OCI-LY7 (cell line): ENCODE results near the gene NBL1.

ENCODE experiments used
- CTCF ChIP-seq: fragments of 200-600 bp; sonication (generic); conservative IDR thresholded peaks from 2 replicates; pipeline ENCODE4 v1.5.1; 2014; ENCODE audit warnings: mild to moderate bottlenecking, antibody characterized with exemption, low read length, moderate library complexity, mixed read lengths
- EZH2phosphoT487 ChIP-seq: fragments of 200-600 bp; sonication (generic); IDR thresholded peaks from 2 replicates; pipeline ENCODE4 v1.6.1; 2018; ENCODE audit warnings: low read depth, borderline replicate concordance, mild to moderate bottlenecking, mixed run types, antibody characterized with exemption, low read length, moderate library complexity, mixed read lengths

DNA sequence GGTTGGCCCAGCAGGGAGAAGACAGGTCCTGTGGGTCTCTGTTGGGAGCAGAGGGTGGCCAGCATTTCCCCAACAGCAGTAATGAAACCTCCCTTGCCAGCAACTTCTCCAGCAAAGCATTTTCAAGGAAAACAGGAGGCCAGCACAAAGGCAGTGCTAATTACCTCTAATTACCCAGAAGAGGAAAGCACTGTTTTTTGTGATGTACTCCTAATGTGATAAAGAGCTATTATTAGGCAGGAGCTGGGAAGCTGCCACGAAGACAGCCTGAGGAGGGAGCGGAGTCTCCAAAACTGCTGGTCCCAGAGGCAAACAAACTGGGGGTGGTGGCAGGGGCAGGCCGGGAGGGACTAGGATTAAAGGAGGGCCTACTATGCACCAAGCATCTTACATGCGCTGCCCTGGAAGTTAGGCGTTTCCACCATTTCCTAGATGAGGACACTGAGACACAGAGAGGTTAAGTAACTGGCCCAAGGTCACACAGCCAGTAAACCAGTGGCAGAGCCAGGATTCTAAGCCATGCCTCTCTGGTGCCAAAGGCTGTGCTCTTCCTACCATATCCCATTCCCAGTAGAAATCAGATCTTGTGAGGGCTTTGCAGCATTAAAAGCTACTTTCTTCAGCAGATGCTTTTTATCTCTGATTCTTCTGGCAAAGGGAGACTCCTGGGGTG is 45.1 kb downstream of the NBL1 start:
- TF ChIP-seq CTCF (no peak), EZH2phosphoT487 (no peak)
